Thoracic aorta (tissue), 2 donors: ENCODE measurements around the gene PKIB. TPM values are rescaled to one million over a fixed set of nuclear protein-coding genes. Genes with fewer than 3 reads are reported as not detected.

Experiments used
- ATAC-seq: fragments of 150-250 bp; one replicate; pipeline ENCODE4 v1.8.0; 2017; ENCODE audit warnings: low read depth; ENCODE audit not compliant: insufficient number of reproducible peaks, low FRiP score
- DNase-seq: peaks from one replicate; pipeline ENCODE4 v3.0.0-alpha.2; 2020; ENCODE audit warnings: low spot score
- H3K27ac ChIP-seq, 2 donors: fragments of 200-600 bp; sonication (generic); 1 replicate in 1 of 2; 2 replicates in 1 of 2; pipeline ENCODE4 v1.5.1; 2016; ENCODE audit warnings: mild to moderate bottlenecking in 2 of 2, moderate library complexity in 2 of 2
- H3K27me3 ChIP-seq: fragments of 200-600 bp; sonication (generic); replicated peaks from 2 replicates; pipeline ENCODE4 v1.6.0; 2016; ENCODE audit warnings: mild to moderate bottlenecking; ENCODE audit not compliant: insufficient read depth
- H3K36me3 ChIP-seq: fragments of 200-600 bp; sonication (generic); one replicate; pipeline ENCODE4 v1.5.1; 2016
- H3K4me1 ChIP-seq, 2 donors: fragments of 200-600 bp; sonication (generic); 1 replicate in 1 of 2; 2 replicates in 1 of 2; pipeline versions ENCODE4 v1.5.1 to v1.6.0; 2016; ENCODE audit warnings: low read depth in 2 of 2, mild to moderate bottlenecking in 1 of 2; ENCODE audit not compliant: control insufficient read depth in 1 of 2
- H3K4me3 ChIP-seq: fragments of 200-600 bp; sonication (generic); 2 replicates; pipeline ENCODE4 v1.5.1; 2016; ENCODE audit warnings: mild to moderate bottlenecking
- H3K9me3 ChIP-seq: fragments of 200-600 bp; sonication (generic); 2 replicates; pipeline ENCODE4 v1.5.1; 2016
- total RNA-seq, 2 donors: library from RNA; depleted of rRNA; stranded (reverse); fragments of >200 nt; gene quantifications; one replicate each; pipeline versions ENCODE4 v1.1.0 to v1.2.3, GENCODE V29; 2016
- TF ChIP-seq, protein P1 (sequence below): fragments of 200-600 bp; sonication (generic); IDR thresholded peaks from one replicate; pipeline ENCODE4 v1.5.1; 2019; ENCODE audit warnings: antibody characterized with exemption

The PKIB gene
- total RNA-seq, 2 donors from 2014 or later: 0.81 to 6.0 TPM

DNA sequence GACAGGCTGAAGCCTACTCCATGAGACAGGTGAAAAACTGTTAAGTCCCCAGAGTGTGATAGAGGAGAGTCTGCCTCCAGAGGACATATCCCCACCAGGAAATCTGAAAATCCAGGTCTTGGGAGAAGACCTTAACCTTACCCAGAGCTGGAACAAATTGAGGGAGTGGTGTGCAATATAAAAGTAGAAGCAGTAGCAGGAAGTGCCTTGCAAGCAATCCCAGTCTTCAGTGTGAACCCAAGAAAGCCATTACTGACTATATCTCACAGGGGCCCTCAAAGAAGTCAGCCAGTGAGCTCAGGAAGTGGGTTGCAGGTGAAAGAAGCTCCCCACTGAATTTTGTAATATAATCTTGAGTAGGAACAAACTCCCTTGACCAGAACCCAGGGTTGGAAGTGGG, 41.9 kb upstream of the PKIB start:
- Histone ChIP-seq H3K4me1 (no peaks in the 10 kb centered on the region), H3K4me3 (no peak overlapping the region), H3K27me3 (no peaks in the 10 kb centered on the region), H3K9me3 (no peaks in the 10 kb centered on the region), H3K36me3 (no peaks in the 10 kb centered on the region), H3K27ac (no peak overlapping the region)
- DNase-seq (no peak), ATAC-seq (no peak)
- TF ChIP-seq, protein P1, sequence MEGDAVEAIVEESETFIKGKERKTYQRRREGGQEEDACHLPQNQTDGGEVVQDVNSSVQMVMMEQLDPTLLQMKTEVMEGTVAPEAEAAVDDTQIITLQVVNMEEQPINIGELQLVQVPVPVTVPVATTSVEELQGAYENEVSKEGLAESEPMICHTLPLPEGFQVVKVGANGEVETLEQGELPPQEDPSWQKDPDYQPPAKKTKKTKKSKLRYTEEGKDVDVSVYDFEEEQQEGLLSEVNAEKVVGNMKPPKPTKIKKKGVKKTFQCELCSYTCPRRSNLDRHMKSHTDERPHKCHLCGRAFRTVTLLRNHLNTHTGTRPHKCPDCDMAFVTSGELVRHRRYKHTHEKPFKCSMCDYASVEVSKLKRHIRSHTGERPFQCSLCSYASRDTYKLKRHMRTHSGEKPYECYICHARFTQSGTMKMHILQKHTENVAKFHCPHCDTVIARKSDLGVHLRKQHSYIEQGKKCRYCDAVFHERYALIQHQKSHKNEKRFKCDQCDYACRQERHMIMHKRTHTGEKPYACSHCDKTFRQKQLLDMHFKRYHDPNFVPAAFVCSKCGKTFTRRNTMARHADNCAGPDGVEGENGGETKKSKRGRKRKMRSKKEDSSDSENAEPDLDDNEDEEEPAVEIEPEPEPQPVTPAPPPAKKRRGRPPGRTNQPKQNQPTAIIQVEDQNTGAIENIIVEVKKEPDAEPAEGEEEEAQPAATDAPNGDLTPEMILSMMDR: no peak

DNA sequence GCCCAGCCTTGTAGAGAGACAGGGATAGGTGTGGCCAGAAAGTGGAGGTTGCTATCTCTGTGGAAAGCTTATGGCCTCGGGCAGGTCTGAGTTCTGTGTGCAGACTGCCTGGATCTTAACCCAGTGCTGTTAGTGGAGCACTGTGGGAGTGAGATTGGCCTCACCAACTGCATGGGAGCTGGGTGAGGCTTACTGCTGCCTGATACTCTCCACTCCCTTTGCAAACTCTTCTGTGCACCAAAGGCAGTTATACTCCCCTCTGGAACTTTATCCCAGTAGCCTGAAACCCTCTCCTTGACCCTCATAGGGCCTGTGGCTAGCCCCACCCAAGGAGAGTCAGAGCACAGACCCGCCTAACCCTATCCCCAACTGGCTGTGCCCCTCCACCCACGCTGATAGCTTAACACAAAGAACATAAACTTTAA, 41.4 kb upstream of the PKIB start:
- H3K36me3 ChIP-seq: no peaks in the 10 kb centered on the region
- no peak overlapping the region for H3K4me3 ChIP-seq
- no peaks in the 10 kb centered on the region for H3K9me3 ChIP-seq
- TF ChIP-seq, protein P1: no peak
- ATAC-seq: no peak
- no peaks in the 10 kb centered on the region for H3K4me1 ChIP-seq
- H3K27me3 ChIP-seq: no peaks in the 10 kb centered on the region
- DNase-seq: no peak
- H3K27ac ChIP-seq: no peak overlapping the region

DNA sequence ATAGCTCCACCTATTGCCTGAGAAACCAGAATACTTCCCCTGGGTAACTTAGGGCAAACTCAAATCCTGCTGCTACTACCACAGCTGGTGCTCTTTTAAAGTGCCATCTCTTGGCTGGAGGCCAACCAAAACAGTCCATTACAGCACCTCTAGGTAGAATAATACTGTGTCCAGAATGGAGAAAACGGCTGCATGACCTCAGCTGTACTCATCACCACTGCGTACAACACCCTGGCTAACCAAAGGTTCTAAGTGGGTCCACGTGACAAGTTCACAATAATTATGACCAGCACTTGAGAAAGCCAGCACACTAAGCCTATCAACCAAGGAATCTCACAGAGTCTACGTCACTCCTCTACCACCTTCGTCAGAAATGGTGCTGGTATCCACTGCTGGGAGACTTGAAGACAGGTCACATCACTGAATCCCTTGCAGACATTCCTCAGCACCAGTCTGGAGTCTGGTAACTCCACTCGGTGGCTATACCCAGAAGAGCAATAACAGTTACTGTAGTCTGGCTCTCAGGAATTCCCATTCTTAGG, 40.9 kb upstream of the PKIB start:
- DNase-seq (no peak), ATAC-seq (no peak)
- Histone ChIP-seq H3K36me3 (no peaks in the 10 kb centered on the region), H3K9me3 (no peaks in the 10 kb centered on the region), H3K4me1 (no peaks in the 10 kb centered on the region), H3K4me3 (no peak overlapping the region), H3K27ac (no peak overlapping the region), H3K27me3 (no peaks in the 10 kb centered on the region)
- TF ChIP-seq, protein P1: no peak

DNA sequence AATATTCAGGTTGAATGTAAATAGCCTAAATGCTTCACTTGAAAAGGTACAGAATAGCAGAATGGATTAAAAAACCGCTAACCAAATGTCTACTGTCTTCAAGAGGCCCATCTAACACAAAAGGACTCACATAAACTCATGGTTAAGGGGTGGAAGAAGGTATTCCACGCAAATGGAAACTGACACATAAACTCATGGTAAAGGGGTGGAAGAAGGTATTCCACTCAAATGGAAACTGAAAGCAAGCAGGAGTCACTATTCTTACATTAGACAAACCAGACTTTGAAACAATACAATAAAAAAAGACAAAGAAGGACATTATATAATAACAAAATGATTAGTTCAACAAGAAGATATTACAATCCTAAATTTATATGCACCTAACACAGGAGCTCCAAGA, 38.3 kb upstream of the PKIB start:
- TF ChIP-seq, protein P1: no peak
- Histone ChIP-seq H3K36me3 (no peaks in the 10 kb centered on the region), H3K9me3 (no peaks in the 10 kb centered on the region), H3K4me1 (no peaks in the 10 kb centered on the region), H3K27ac (no peak overlapping the region), H3K4me3 (no peak overlapping the region), H3K27me3 (no peaks in the 10 kb centered on the region)
- DNase-seq (no peak), ATAC-seq (no peak)

DNA sequence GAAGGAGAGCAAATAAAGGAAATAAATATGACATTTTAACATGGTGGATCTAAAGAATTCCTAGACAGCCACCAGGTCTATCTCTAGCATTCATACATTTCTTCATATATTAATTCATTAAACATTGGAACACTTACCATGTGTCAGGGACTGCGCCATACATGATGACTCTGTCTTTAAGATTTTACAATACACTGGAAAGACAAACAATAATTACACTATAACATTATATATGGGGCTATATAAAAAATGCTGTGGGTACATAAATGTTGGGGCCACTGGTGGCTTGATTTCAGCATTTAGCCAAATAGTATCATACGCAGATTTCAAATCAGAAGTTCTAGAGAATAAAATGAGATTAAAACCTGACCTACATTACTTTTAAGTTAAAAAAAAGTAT, 33.3 kb upstream of the PKIB start:
- Histone ChIP-seq H3K4me1 (no peaks in the 10 kb centered on the region), H3K4me3 (no peak overlapping the region), H3K36me3 (no peaks in the 10 kb centered on the region), H3K9me3 (no peaks in the 10 kb centered on the region), H3K27ac (no peak overlapping the region), H3K27me3 (no peaks in the 10 kb centered on the region)
- ATAC-seq (no peak), DNase-seq (no peak)
- TF ChIP-seq, protein P1: no peak
